ENCODE data around the gene FBL. TPM values are rescaled to one million over a fixed set of nuclear protein-coding genes. Genes with fewer than 3 reads are reported as not detected.
A peak's percentile ranks its signal among the peaks of the same experiment; 100 is the strongest.

The FBL gene
- total RNA-seq, 4 donors from 2014 or later: 193 to 333 (median 273) TPM

GRCh38 chr19:39845584-39845932 is 621 bp downstream of the FBL start:
- Histone ChIP-seq H3K4me3 (peak overlapping the region; percentile 63), H3K27me3 (no peaks in the 10 kb centered on the region), H3K27ac (peak overlapping the region; percentile 77), H3K36me3 (no peaks in the 10 kb centered on the region), H3K4me1 (peaks cover 55% of the 10 kb centered on the region), H3K9me3 (no peaks in the 10 kb centered on the region)
- no peak for TF ChIP-seq CTCF (IDR thresholded peaks at IDR 0.05)
- no peak for TF ChIP-seq POLR2A (IDR thresholded peaks at IDR 0.05)
- TF ChIP-seq EP300 (IDR thresholded peaks at IDR 0.05): no peak
- no peak for TF ChIP-seq POLR2AphosphoS5 (IDR thresholded peaks at IDR 0.05)
- no peak for DNase-seq (ENCODE audit: low spot score in 2 of 2)
- 0% methylated on average over 17 of the region's 17 CpGs for WGBS

- peak overlapping the region; percentile 63 for H3K4me3 ChIP-seq
- TF ChIP-seq POLR2A (IDR thresholded peaks at IDR 0.05): no peak
- TF ChIP-seq POLR2AphosphoS5 (IDR thresholded peaks at IDR 0.05): no peak
- TF ChIP-seq EP300 (IDR thresholded peaks at IDR 0.05): no peak
- TF ChIP-seq CTCF (IDR thresholded peaks at IDR 0.05): no peak
- no peak overlapping the region for H3K27ac ChIP-seq
- no peaks in the 10 kb centered on the region for H3K27me3 ChIP-seq
- peaks cover 55% of the 10 kb centered on the region for H3K4me1 ChIP-seq
- H3K9me3 ChIP-seq: no peaks in the 10 kb centered on the region
- DNase-seq (ENCODE audit: low spot score in 2 of 2): no peak
- H3K36me3 ChIP-seq: no peaks in the 10 kb centered on the region
- 31% methylated on average over 5 of the region's 5 CpGs for WGBS
These were observed 1.0 kb downstream of the FBL start for GRCh38 chr19:39845172-39845571.

GRCh38 chr19:39843919-39844793 is 2.0 kb downstream of the FBL start:
- no peaks in the 10 kb centered on the region for H3K27me3 ChIP-seq
- H3K9me3 ChIP-seq: no peaks in the 10 kb centered on the region
- H3K27ac ChIP-seq: no peak overlapping the region
- peaks cover 10% of the 10 kb centered on the region for H3K36me3 ChIP-seq
- TF ChIP-seq POLR2A (IDR thresholded peaks at IDR 0.05) (no peak), CTCF (IDR thresholded peaks at IDR 0.05) (peak in 1 of 2 donors; percentile 52)
- no peak overlapping the region for H3K4me3 ChIP-seq
- DNase-seq (ENCODE audit: low spot score in 2 of 2): no peak
- peaks cover 55% of the 10 kb centered on the region for H3K4me1 ChIP-seq
- WGBS: 48% methylated on average over 4 of the region's 4 CpGs

- H3K27me3 ChIP-seq: no peaks in the 10 kb centered on the region
- no peak overlapping the region for H3K27ac ChIP-seq
- TF ChIP-seq POLR2AphosphoS5 (IDR thresholded peaks at IDR 0.05): no peak
- TF ChIP-seq CTCF (IDR thresholded peaks at IDR 0.05): peak in 1 of 2 donors; percentile 2
- H3K36me3 ChIP-seq: peaks cover 22% of the 10 kb centered on the region
- whole genome bisulfite sequencing: 77% methylated on average over 7 of the region's 7 CpGs
- DNase-seq (ENCODE audit: low spot score in 2 of 2): no peak
- no peaks in the 10 kb centered on the region for H3K9me3 ChIP-seq
- peak overlapping the region; percentile 41 for H3K4me3 ChIP-seq
- peaks cover 55% of the 10 kb centered on the region for H3K4me1 ChIP-seq
These were observed 3.3 kb downstream of the FBL start for GRCh38 chr19:39842693-39843435.

GRCh38 chr19:39841041-39841440 is 5.1 kb downstream of the FBL start:
- Histone ChIP-seq H3K36me3 (peaks cover 41% of the 10 kb centered on the region), H3K27ac (no peak overlapping the region), H3K4me3 (no peak overlapping the region), H3K27me3 (no peaks in the 10 kb centered on the region), H3K4me1 (peaks cover 47% of the 10 kb centered on the region), H3K9me3 (no peaks in the 10 kb centered on the region)
- WGBS: 92% methylated on average over 4 of the region's 4 CpGs
- DNase-seq (ENCODE audit: low spot score in 2 of 2): no peak
- TF ChIP-seq CTCF (IDR thresholded peaks at IDR 0.05) (no peak), EP300 (IDR thresholded peaks at IDR 0.05) (no peak), POLR2A (IDR thresholded peaks at IDR 0.05) (no peak), POLR2AphosphoS5 (IDR thresholded peaks at IDR 0.05) (no peak)
